HEK293T (cell line): ENCODE measurements around the gene MAFG.

Source experiments
- CTCF ChIA-PET: fragments of 350-600 bp; formaldehyde crosslinking; extraction: SDS; loops from one replicate; lab custom pipeline; 2021; ENCODE audit warnings: antibody characterized with exemption, inconsistent platforms; lab: Yijun Ruan, JAX
- POLR2A ChIA-PET: fragments of 350-600 bp; formaldehyde crosslinking; extraction: SDS; loops from one replicate; lab custom pipeline; 2020; ENCODE audit warnings: antibody characterized with exemption, inconsistent platforms; lab: Yijun Ruan, JAX
- DNase-seq: peaks from one replicate; pipeline ENCODE4 v3.0.0; 2012; ENCODE audit warnings: mixed read lengths; ENCODE audit errors: extremely low spot score
- ARNT ChIP-seq: fragments of 450-650 bp; IDR thresholded peaks from 2 replicates; pipeline ENCODE4 v1.6.1; 2017; ENCODE audit warnings: mild to moderate bottlenecking
- BHLHE40 ChIP-seq: fragments of 450-650 bp; IDR thresholded peaks from 2 replicates; pipeline ENCODE4 v1.6.1; 2016; ENCODE audit warnings: mild to moderate bottlenecking, moderate library complexity, borderline replicate concordance
- CTBP1 ChIP-seq: fragments of 450-650 bp; IDR thresholded peaks from 2 replicates; pipeline ENCODE4 v1.6.1; 2016; ENCODE audit warnings: borderline replicate concordance
- ELF4 ChIP-seq: fragments of 450-650 bp; IDR thresholded peaks from 2 replicates; pipeline ENCODE4 v1.6.1; 2017; ENCODE audit warnings: antibody characterized with exemption
- FOXA1 ChIP-seq: fragments of 450-650 bp; IDR thresholded peaks from 2 replicates; pipeline ENCODE4 v1.6.1; 2016; ENCODE audit warnings: mild to moderate bottlenecking
- FOXK2 ChIP-seq: fragments of 450-650 bp; IDR thresholded peaks from 2 replicates; pipeline ENCODE4 v1.6.1; 2016; ENCODE audit warnings: mild to moderate bottlenecking
- FOXM1 ChIP-seq: fragments of 450-650 bp; IDR thresholded peaks from 2 replicates; pipeline ENCODE4 v1.6.1; 2017; ENCODE audit warnings: mild to moderate bottlenecking, borderline replicate concordance
- HDGF ChIP-seq: fragments of 450-650 bp; IDR thresholded peaks from 2 replicates; pipeline ENCODE4 v1.6.1; 2017; ENCODE audit warnings: antibody characterized with exemption, borderline replicate concordance
- L3MBTL2 ChIP-seq: fragments of 450-650 bp; conservative IDR thresholded peaks from 2 replicates; pipeline ENCODE4 v1.6.1; 2016; ENCODE audit warnings: mild to moderate bottlenecking
- LEF1 ChIP-seq: fragments of 450-650 bp; IDR thresholded peaks from 2 replicates; pipeline ENCODE4 v1.6.1; 2017; ENCODE audit warnings: mild to moderate bottlenecking, borderline replicate concordance
- NFRKB ChIP-seq: fragments of 450-650 bp; IDR thresholded peaks from 2 replicates; pipeline ENCODE4 v1.6.1; 2016; ENCODE audit warnings: mild to moderate bottlenecking, moderate library complexity
- PKNOX1 ChIP-seq: fragments of 450-650 bp; IDR thresholded peaks from 2 replicates; pipeline ENCODE4 v1.6.1; 2016
- SP1 ChIP-seq: fragments of 450-650 bp; IDR thresholded peaks from 2 replicates; pipeline ENCODE4 v1.6.1; 2017
- SUZ12 ChIP-seq: fragments of 450-650 bp; IDR thresholded peaks from 2 replicates; pipeline ENCODE4 v1.6.1; 2016; ENCODE audit warnings: mild to moderate bottlenecking
- TARDBP ChIP-seq: fragments of 450-650 bp; IDR thresholded peaks from 2 replicates; pipeline ENCODE4 v1.6.1; 2016
- ZNF384 ChIP-seq: fragments of 450-650 bp; IDR thresholded peaks from 2 replicates; pipeline ENCODE4 v1.6.1; 2016

MAFG gene

GRCh38 chr17:81941484-81942166 is 14.1 kb upstream of the MAFG start:
- CTCF ChIA-PET: no interaction called here
- DNase-seq: no peak
- TF ChIP-seq ARNT (no peak), CTBP1 (no peak), HDGF (peak; percentile 4; the same call in 1 of the 2 replicates)
- POLR2A ChIA-PET: interaction anchor here (0.8 to 3.3 kb wide), 2 partner anchors 10 to 15 kb away, joined by 3 to 13 read pairs; no protein-coding TSS in a partner anchor

DNA sequence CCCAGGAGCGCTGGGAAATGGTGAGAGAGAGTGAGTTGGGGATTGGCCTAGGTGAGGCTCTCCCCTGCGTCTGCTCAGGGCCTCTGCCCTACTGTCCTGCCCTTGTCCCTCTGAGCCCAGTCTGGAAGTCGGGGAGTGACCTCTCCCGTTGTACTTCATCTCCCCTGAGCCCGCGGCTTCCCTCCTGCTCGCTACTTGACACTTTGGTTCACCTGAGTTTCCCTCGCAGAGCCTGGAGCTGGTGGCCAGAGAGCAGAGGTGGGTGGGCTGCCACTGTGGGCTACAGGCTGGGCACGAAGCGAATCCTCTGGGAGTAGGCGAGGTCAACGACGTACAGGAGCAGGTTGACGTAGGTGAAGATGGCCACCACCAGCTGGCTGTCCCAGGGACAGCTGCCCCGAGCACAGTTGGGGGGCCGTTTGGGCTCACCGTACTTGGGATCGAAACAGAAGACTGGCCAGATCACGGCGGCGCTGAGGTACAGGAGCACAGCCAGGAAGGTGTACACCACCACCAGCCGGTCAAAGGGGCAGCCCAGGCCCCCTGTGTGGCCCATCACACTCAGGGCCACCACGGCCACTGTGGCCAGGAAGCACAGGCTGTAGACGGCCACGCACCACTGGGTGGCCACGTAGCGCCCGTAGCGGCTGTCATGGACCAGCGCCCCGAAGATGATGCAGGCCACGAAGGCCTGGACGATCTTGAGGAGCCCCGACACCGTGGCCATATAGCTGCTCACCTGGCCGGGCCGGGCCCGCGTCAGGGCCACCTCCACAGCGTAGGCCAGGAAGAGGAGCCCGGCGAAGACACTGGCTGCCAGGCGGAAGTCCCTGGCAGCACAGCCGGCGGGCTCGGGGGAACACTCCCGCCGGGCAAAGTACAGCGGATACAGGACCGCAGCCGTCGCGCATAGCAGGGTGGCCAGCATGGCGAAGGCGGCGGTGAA is 13.3 kb upstream of the MAFG start:
- ChIA-PET POLR2A (interaction anchor here (0.8 to 1.2 kb wide), 2 partner anchors 10 to 14 kb away, joined by 3 to 5 read pairs; no protein-coding TSS in a partner anchor), CTCF (no interaction called here)
- no peak for DNase-seq
- TF ChIP-seq PKNOX1: no peak

DNA sequence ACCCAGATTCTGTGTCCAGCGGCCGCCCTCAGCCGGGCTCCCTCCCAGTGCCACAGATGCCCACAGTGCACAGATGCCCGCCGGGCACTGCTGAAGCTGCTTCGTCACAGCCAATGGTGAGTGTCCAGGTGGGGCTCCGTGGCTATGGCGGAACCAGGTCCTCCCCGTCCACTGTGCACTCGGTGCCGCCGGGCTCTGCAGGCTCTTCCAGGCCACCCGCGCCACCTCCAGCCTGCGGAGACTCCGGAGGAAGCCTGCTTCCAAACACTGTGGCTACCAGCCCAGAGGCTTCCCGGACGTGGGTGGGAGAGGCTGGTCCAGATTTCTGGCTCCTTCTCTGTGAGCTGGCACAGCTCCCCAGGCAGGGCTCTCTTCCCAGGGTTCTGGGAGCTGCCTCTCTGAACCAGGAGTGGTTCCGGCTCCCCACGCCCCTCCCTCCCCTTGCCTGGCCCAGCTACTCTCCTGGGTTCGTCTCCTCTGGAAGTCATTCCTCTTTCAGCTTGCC is 12.4 kb upstream of the MAFG start:
- DNase-seq: no peak
- TF ChIP-seq ARNT: no peak
- TF ChIP-seq SUZ12: no peak
- TF ChIP-seq FOXM1: no peak
- TF ChIP-seq ELF4: no peak
- TF ChIP-seq LEF1: no peak
- no peak for TF ChIP-seq BHLHE40
- TF ChIP-seq FOXA1: no peak
- no peak for TF ChIP-seq NFRKB
- no peak for TF ChIP-seq SP1
- TF ChIP-seq ZNF384: no peak
- no peak for TF ChIP-seq L3MBTL2
- TF ChIP-seq CTBP1: no peak
- no peak for TF ChIP-seq FOXK2
- no peak for TF ChIP-seq PKNOX1
- TF ChIP-seq TARDBP: no peak
- TF ChIP-seq HDGF: no peak
- POLR2A ChIA-PET: interaction anchor here (1.2 kb wide), 1 partner anchor 9 kb away, joined by 5 read pairs; no protein-coding TSS in a partner anchor
- CTCF ChIA-PET: no interaction called here

DNA sequence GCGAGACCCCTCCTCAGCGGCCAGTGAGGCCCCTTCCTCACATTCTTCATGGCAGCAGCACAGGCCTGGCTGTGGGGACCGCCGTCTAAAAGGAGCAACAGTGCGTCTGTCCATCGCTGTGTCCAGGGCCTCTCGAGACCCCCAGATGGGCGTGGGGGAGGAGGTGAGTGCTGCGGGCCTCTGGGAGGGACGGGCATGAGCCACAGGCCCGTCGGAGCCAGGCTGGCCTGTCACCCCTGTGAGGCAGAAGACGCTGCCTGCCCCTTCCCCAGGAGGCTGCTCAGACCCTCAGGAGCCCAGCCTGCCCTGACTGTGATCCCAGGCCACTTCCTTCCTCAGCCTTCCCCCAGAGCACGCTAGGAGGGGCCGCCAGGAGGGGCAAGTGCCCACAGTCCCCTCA is 11.7 kb upstream of the MAFG start:
- no peak for DNase-seq
- TF ChIP-seq L3MBTL2 (no peak), FOXM1 (no peak), FOXA1 (no peak), BHLHE40 (no peak), CTBP1 (no peak), ZNF384 (no peak), LEF1 (no peak), FOXK2 (no peak), ELF4 (no peak)
- POLR2A ChIA-PET: interaction anchor here (1.0 to 1.4 kb wide), 2 partner anchors 14 to 72 kb away, joined by 3 read pairs; no protein-coding TSS in a partner anchor
- CTCF ChIA-PET: interaction anchor here (1.1 kb wide), 1 partner anchor 98 kb away, joined by 3 read pairs; the partner anchor contains the start of gene DCXR

- CTCF ChIA-PET: no interaction called here
- POLR2A ChIA-PET: interaction anchor here (0.9 to 4.4 kb wide), 6 partner anchors 8 to 270 kb away, joined by 4 to 37 read pairs (median 7); partner anchors contain the start of gene MAFG
- DNase-seq: no peak
- TF ChIP-seq PKNOX1 (no peak), HDGF (no peak), ARNT (no peak), FOXK2 (no peak), TARDBP (no peak), LEF1 (no peak), L3MBTL2 (no peak), ZNF384 (no peak), ELF4 (no peak), CTBP1 (no peak), FOXM1 (no peak)
Observed at GRCh38 chr17:81935709-81936084, 8.2 kb upstream of the MAFG start.
